CD4-positive, CD25-positive, alpha-beta regulatory T cell (primary cell): ENCODE data around the gene CENPL. TPM values are rescaled to one million over a fixed set of nuclear protein-coding genes. Genes with fewer than 3 reads are reported as not detected.
"Not testable (repeated sequence)": the region's sequence is repeated elsewhere in the genome, so short reads cannot be mapped to it uniquely, and the experiment has no call there.

Source experiments
- ATAC-seq, 2 donors: fragments of 150-1000 bp; cut with Tn5 transposase; one replicate each; pipeline ENCODE4 v1.10.0; 2021; ENCODE audit warnings: low read depth in 2 of 2, moderate number of reproducible peaks in 2 of 2, moderate library complexity in 1 of 2
- DNase-seq, 3 donors: peaks; one replicate each; pipeline versions ENCODE4 v3.0.0 to v3.0.0-alpha.2; 2012 to 2022; ENCODE audit warnings: mixed read lengths in 1 of 3
- H3K27ac ChIP-seq: one replicate; pipeline ENCODE4 v1.7.0; 2013; ENCODE audit warnings: mild to moderate bottlenecking, low read length; ENCODE audit not compliant: insufficient read depth, poor library complexity, severe bottlenecking
- H3K27me3 ChIP-seq: one replicate; pipeline ENCODE4 v1.7.0; 2013; ENCODE audit warnings: low read length; ENCODE audit not compliant: control insufficient read depth, insufficient read depth
- H3K36me3 ChIP-seq: one replicate; pipeline ENCODE4 v1.7.0; 2013; ENCODE audit warnings: mild to moderate bottlenecking, low read length, moderate library complexity; ENCODE audit not compliant: control insufficient read depth, insufficient read depth
- H3K4me1 ChIP-seq: 2 replicates; pipeline ENCODE4 v1.7.0; 2013; ENCODE audit warnings: mild to moderate bottlenecking, low read length; ENCODE audit not compliant: insufficient read depth, control insufficient read depth, poor library complexity, severe bottlenecking
- H3K4me3 ChIP-seq: one replicate; pipeline ENCODE4 v1.7.0; 2013; ENCODE audit warnings: low read depth, mild to moderate bottlenecking, low read length, moderate library complexity
- H3K9me3 ChIP-seq, 2 experiments: 1 replicate in 1 of 2; 2 replicates in 1 of 2; pipeline ENCODE4 v1.7.0; 2013; ENCODE audit warnings: low read length in 2 of 2, mild to moderate bottlenecking in 1 of 2, moderate library complexity in 1 of 2; ENCODE audit not compliant: control insufficient read depth in 2 of 2
- H3K27ac Mint-ChIP-seq, 3 donors: one replicate each; pipeline ENCODE4 v1.8.0; 2020 to 2022; ENCODE audit warnings: mild to moderate bottlenecking in 3 of 3, mixed read lengths in 3 of 3, moderate library complexity in 2 of 3
- H3K27me3 Mint-ChIP-seq: one replicate; pipeline ENCODE4 v1.8.0; 2022; ENCODE audit warnings: mild to moderate bottlenecking, mixed read lengths
- H3K36me3 Mint-ChIP-seq: one replicate; pipeline ENCODE4 v1.8.0; 2020; ENCODE audit warnings: mixed read lengths
- H3K4me1 Mint-ChIP-seq, 4 donors: one replicate each; pipeline ENCODE4 v1.8.0; 2020 to 2022; ENCODE audit warnings: mixed read lengths in 4 of 4, mild to moderate bottlenecking in 1 of 4
- H3K4me3 Mint-ChIP-seq, 4 donors: one replicate each; pipeline ENCODE4 v1.8.0; 2020 to 2022; ENCODE audit warnings: mild to moderate bottlenecking in 4 of 4, mixed read lengths in 4 of 4, moderate library complexity in 3 of 4
- H3K9me3 Mint-ChIP-seq, 7 donors: one replicate each; pipeline ENCODE4 v1.8.0; 2020 to 2022; ENCODE audit warnings: mixed read lengths in 7 of 7, mild to moderate bottlenecking in 3 of 7, moderate library complexity in 2 of 7
- polyA plus RNA-seq, 4 donors: library from polyadenylated mRNA; unstranded; fragments of 300-500 nt; fragmentation: Illumina TruSeq; gene quantifications; one replicate each; pipeline ENCODE4 v1.2.3, GENCODE V29; 2021
- total RNA-seq: library from RNA; stranded (reverse); gene quantifications from one replicate; pipeline ENCODE4 v1.2.3, GENCODE V29; 2022

The CENPL gene
- total and polyA plus RNA-seq, 5 donors from 2014 or later: 6.7 to 10.2 (median 8.7) TPM

DNA sequence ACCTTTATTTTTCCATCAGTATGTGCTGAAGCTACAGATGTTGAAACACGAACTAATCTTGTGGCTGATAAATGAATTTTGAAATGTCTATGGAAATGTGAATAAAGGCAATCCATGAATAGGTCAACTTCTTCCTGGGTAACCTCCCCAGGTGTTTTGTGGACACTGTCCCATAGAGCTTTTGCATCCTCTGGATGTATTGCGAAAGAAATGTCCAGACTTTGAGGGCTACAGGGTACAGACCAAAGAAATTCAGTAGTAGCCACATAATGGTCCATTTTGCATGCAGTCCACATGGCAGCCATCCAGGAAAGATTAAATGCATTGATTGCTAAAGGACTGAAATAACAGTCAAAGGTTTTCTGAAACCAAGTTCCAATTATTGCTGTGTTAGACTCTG, 21.7 kb downstream of the CENPL start:
- Mint-ChIP-seq H3K27me3 (no peaks in the 10 kb centered on the region), H3K27ac (no peak overlapping the region), H3K9me3 (no peaks in the 10 kb centered on the region), H3K36me3 (peaks cover 22% of the 10 kb centered on the region), H3K4me3 (no peak overlapping the region), H3K4me1 (peaks cover 0 to 20% (median 5%) of the 10 kb centered on the region in 4 donors)
- ATAC-seq: no peak
- Histone ChIP-seq H3K27me3 (no peaks in the 10 kb centered on the region), H3K9me3 (no peaks in the 10 kb centered on the region), H3K36me3 (peaks cover 32% of the 10 kb centered on the region), H3K4me1 (no peaks in the 10 kb centered on the region), H3K27ac (no peak overlapping the region), H3K4me3 (no peak overlapping the region)
- no peak for DNase-seq

DNA sequence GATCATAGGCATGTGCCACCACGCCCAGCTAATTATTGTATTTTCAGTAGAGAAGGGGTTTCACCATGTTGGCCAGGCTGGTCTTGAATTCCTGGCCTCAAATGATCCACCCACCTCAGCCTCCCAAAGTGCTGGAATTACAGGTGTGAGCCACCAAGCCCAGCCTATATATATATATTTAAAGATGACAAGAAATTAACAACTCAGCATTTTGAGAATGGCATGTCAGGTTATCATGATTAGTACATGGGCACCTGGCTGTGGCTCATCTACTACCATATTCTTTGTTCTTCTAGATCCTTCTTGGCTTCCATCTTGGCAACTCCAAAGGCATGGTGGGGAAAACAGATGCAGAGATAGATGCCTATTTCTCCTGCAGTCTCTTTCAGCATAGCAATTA, 24.7 kb downstream of the CENPL start:
- not testable (repeated sequence) for H3K4me1 ChIP-seq, H3K36me3 Mint-ChIP-seq, ATAC-seq, H3K9me3 Mint-ChIP-seq, H3K9me3 ChIP-seq, H3K27ac Mint-ChIP-seq, DNase-seq, H3K4me3 Mint-ChIP-seq, H3K27ac ChIP-seq, H3K27me3 Mint-ChIP-seq, H3K4me3 ChIP-seq, H3K27me3 ChIP-seq
- peaks cover 0 to 20% (median 3%) of the 10 kb centered on the region in 4 donors for H3K4me1 Mint-ChIP-seq
- peaks cover 13% of the 10 kb centered on the region for H3K36me3 ChIP-seq

DNA sequence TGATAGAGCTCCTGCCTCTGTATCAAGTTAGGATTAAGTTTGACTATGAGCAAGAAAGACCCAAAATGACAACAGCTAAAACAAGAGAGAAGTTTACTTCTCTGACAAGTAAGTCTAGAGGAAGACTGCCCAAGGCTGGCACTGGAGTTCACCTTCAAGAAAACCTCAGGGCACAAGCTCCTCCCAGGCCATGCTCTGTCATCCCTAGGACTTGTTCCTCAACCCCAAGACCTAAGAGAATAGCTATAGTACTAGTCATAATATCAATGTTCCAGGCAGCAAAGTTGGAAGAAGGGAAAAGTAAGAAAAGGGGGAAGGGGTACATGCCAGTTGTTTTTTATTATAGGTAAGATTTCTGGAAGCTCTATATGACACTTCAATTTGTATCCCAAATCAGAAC, 26.6 kb downstream of the CENPL start:
- peaks cover 12% of the 10 kb centered on the region for H3K36me3 ChIP-seq
- H3K4me3 ChIP-seq: no peak overlapping the region
- Mint-ChIP-seq H3K9me3 (no peaks in the 10 kb centered on the region), H3K4me3 (no peak overlapping the region), H3K27me3 (no peaks in the 10 kb centered on the region), H3K36me3 (peaks cover 9% of the 10 kb centered on the region), H3K27ac (no peak overlapping the region), H3K4me1 (peaks cover 0 to 11% (median 3%) of the 10 kb centered on the region in 4 donors)
- no peaks in the 10 kb centered on the region for H3K4me1 ChIP-seq
- H3K27ac ChIP-seq: no peak overlapping the region
- DNase-seq (no peak), ATAC-seq (no peak)
- no peaks in the 10 kb centered on the region for H3K27me3 ChIP-seq
- H3K9me3 ChIP-seq: no peaks in the 10 kb centered on the region

DNA sequence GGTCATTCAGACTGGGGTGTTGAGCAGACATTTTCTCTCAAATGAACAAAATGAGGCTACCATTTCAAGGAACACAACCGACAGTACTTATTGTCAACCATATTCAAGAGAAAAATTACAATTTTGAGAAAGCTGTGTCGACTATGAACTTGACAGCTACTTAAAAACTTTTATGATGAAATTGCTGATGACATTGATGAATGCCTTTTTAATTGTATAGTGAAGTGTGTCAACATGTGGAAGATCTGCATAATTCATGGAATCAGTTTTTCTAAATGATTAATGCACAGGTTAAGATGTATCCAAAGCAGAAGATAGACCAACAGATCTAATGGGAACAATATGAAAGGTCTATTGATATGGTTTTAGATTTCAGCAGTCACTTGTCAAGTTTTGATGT, 34.8 kb downstream of the CENPL start:
- peak overlapping the region in 1 of 3 donors; percentile 14 for H3K27ac Mint-ChIP-seq
- H3K4me3 ChIP-seq: no peak overlapping the region
- no peak for ATAC-seq
- H3K9me3 ChIP-seq: no peaks in the 10 kb centered on the region
- no peaks in the 10 kb centered on the region for H3K27me3 Mint-ChIP-seq
- no peaks in the 10 kb centered on the region for H3K4me1 ChIP-seq
- H3K27me3 ChIP-seq: no peaks in the 10 kb centered on the region
- peaks cover 33% of the 10 kb centered on the region for H3K36me3 Mint-ChIP-seq
- peaks cover 19% of the 10 kb centered on the region for H3K36me3 ChIP-seq
- H3K27ac ChIP-seq: no peak overlapping the region
- H3K9me3 Mint-ChIP-seq: no peaks in the 10 kb centered on the region
- no peak for DNase-seq
- no peak overlapping the region for H3K4me3 Mint-ChIP-seq
- H3K4me1 Mint-ChIP-seq: peaks cover 0 to 8% (median 2%) of the 10 kb centered on the region in 4 donors

DNA sequence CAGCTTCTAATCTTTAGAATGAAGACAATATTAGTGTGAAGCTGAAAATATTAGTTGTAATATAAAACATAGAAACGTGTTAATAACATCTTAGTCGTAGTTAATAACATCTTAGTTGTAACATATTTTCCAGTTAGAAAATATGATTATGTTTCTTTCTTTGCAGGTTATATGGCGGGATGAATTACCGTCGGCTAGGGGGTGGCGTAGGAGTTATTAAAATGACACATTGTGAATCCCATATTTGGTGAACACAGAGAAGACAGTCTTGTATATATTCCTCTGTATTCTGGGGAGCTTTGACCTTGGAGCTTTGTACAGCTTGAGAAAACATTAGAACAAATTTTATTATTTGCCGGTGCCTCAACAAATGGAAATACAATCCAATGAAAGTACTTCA, 39.7 kb downstream of the CENPL start:
- H3K36me3 ChIP-seq: peaks cover 60% of the 10 kb centered on the region
- Mint-ChIP-seq H3K36me3 (peaks cover 40% of the 10 kb centered on the region), H3K4me1 (peaks cover 0 to 4% (median under 1%) of the 10 kb centered on the region in 4 donors), H3K9me3 (no peaks in the 10 kb centered on the region), H3K27me3 (no peaks in the 10 kb centered on the region), H3K4me3 (no peak overlapping the region), H3K27ac (peak overlapping the region in 1 of 3 donors; percentile 5)
- H3K27ac ChIP-seq: no peak overlapping the region
- H3K27me3 ChIP-seq: no peaks in the 10 kb centered on the region
- H3K4me1 ChIP-seq: no peaks in the 10 kb centered on the region
- H3K4me3 ChIP-seq: no peak overlapping the region
- no peaks in the 10 kb centered on the region for H3K9me3 ChIP-seq
- DNase-seq (no peak), ATAC-seq (no peak)

DNA sequence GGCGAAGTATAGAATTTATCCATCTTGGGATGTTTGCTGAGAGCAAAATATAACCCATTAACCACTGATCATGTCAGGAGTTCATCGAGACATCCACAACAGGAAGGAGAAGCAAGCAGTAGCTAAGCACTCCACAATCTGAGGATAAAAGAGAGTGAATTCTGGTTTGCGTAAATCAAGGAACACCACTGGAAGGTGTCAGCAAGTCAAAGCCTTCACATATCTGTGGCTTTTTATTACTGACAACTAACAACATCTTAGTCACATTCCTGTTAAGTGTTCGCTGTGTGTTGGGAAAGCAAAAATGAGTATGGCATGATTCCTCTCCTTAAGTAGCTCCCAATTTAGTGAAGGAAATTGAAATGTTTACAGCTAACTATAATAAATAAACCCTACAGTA, 44.7 kb downstream of the CENPL start:
- no peaks in the 10 kb centered on the region for H3K9me3 ChIP-seq
- H3K27me3 ChIP-seq: no peaks in the 10 kb centered on the region
- H3K4me1 Mint-ChIP-seq: peaks cover 5 to 14% (median 10%) of the 10 kb centered on the region in 4 donors
- H3K4me1 ChIP-seq: no peaks in the 10 kb centered on the region
- peaks cover 56% of the 10 kb centered on the region for H3K36me3 Mint-ChIP-seq
- no peaks in the 10 kb centered on the region for H3K27me3 Mint-ChIP-seq
- H3K27ac ChIP-seq: no peak overlapping the region
- ATAC-seq (no peak), DNase-seq (no peak)
- H3K36me3 ChIP-seq: peaks cover 73% of the 10 kb centered on the region
- no peak overlapping the region for H3K27ac Mint-ChIP-seq
- no peak overlapping the region for H3K4me3 ChIP-seq
- H3K9me3 Mint-ChIP-seq: no peaks in the 10 kb centered on the region
- H3K4me3 Mint-ChIP-seq: no peak overlapping the region

DNA sequence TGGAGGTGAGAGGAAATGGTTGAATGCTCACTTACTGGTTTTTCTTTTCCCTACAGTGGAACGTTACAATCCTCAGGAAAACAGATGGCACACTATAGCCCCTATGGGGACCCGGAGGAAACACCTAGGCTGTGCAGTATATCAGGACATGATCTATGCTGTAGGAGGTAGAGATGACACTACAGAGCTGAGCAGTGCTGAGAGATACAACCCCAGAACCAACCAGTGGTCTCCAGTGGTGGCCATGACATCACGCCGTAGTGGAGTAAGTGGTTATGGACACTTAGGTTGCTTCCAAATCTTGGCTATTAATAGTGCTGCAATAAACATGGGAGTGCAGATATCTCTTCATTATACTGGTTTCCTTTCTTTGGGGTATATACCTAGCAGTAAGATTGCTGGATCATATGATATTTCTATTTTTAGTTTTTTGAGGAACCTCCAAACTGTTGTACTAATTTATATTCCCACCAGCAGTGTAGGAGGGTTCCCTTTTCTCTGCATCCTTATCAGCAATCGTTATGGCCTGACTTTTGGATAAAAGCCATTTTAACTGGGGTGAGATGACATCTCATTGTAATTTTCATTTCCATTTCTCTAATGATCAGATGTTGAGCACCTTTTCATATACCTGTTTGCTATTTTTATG, 49.0 kb downstream of the CENPL start:
- ATAC-seq (no peak), DNase-seq (no peak)
- Histone ChIP-seq H3K27me3 (no peaks in the 10 kb centered on the region), H3K27ac (no peak overlapping the region), H3K36me3 (peaks cover 42% of the 10 kb centered on the region), H3K4me1 (no peaks in the 10 kb centered on the region), H3K4me3 (no peak overlapping the region), H3K9me3 (no peaks in the 10 kb centered on the region)
- no peaks in the 10 kb centered on the region for H3K9me3 Mint-ChIP-seq
- no peaks in the 10 kb centered on the region for H3K27me3 Mint-ChIP-seq
- H3K36me3 Mint-ChIP-seq: peaks cover 49% of the 10 kb centered on the region
- no peak overlapping the region for H3K4me3 Mint-ChIP-seq
- peak overlapping the region in 2 of 3 donors; percentile 38 to 72 for H3K27ac Mint-ChIP-seq
- H3K4me1 Mint-ChIP-seq: peaks cover 6 to 18% (median 13%) of the 10 kb centered on the region in 4 donors

DNA sequence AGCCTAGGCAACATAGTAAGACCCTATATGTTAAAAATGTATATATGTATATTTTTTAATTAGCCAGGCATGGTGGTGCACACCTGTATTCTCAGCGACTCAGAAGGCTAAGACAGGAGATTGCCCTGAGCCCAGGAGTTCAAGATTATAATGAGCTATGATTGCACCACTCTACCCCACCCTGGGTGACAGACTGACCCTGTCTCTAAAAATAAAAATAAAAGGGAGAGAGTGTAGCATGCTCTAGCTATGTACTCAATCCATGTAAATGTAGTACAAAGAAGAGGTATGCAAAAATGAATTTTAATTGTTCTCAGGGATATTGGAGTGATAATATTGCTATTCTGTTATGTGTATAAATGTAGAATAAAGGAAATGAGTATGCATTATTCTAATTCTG, 53.1 kb downstream of the CENPL start:
- H3K4me3 Mint-ChIP-seq: no peak overlapping the region
- DNase-seq (no peak), ATAC-seq (no peak)
- Histone ChIP-seq H3K27me3 (no peaks in the 10 kb centered on the region), H3K27ac (no peak overlapping the region), H3K4me3 (no peak overlapping the region), H3K9me3 (no peaks in the 10 kb centered on the region), H3K36me3 (peaks cover 31% of the 10 kb centered on the region), H3K4me1 (peaks cover 8% of the 10 kb centered on the region)
- no peaks in the 10 kb centered on the region for H3K27me3 Mint-ChIP-seq
- peaks cover 25 to 38% (median 26%) of the 10 kb centered on the region in 4 donors for H3K4me1 Mint-ChIP-seq
- no peaks in the 10 kb centered on the region for H3K9me3 Mint-ChIP-seq
- peak overlapping the region in 1 of 3 donors; percentile 40 for H3K27ac Mint-ChIP-seq
- peaks cover 34% of the 10 kb centered on the region for H3K36me3 Mint-ChIP-seq
